CD4-positive, alpha-beta T cell treated with Interleukin-12 subunit alpha and Interleukin-12 subunit beta, for 1 hour (primary cell): Measurements from ENCODE around the gene UGT3A2.
"Not testable (repeated sequence)": the region's sequence is repeated elsewhere in the genome, so short reads cannot be mapped to it uniquely, and the experiment has no call there.

Source experiments
- DNase-seq: peaks from one replicate; pipeline ENCODE4 v3.0.0-alpha.2; 2020

UGT3A2 gene

GRCh38 chr5:36052538-36052937, 14.1 kb downstream of the UGT3A2 start:
- DNase-seq, result no peak

GRCh38 chr5:36049949-36050348, 16.7 kb downstream of the UGT3A2 start:
- no peak for DNase-seq

- DNase-seq, result no peak
These were observed 19.1 kb downstream of the UGT3A2 start for GRCh38 chr5:36047384-36048160.

GRCh38 chr5:36045895-36046294, 20.8 kb downstream of the UGT3A2 start:
- no peak for DNase-seq

GRCh38 chr5:36041537-36041845, 25.2 kb downstream of the UGT3A2 start:
- DNase-seq, result no peak

GRCh38 chr5:36040651-36041536, 25.8 kb downstream of the UGT3A2 start:
- DNase-seq, result no peak

GRCh38 chr5:36035696-36036095, 31.0 kb downstream of the UGT3A2 start:
- no peak for DNase-seq

- DNase-seq, result not testable (repeated sequence)
These were observed 32.0 kb downstream of the UGT3A2 start for GRCh38 chr5:36034536-36035134.

GRCh38 chr5:36033486-36033885, 33.2 kb downstream of the UGT3A2 start:
- no peak for DNase-seq

- DNase-seq, result no peak
These were observed 33.6 kb downstream of the UGT3A2 start for GRCh38 chr5:36033047-36033446.

GRCh38 chr5:36031223-36031622, 35.5 kb downstream of the UGT3A2 start:
- no peak for DNase-seq

- DNase-seq, result no peak
These were observed 36.8 kb downstream of the UGT3A2 start for GRCh38 chr5:36029914-36030313.

- DNase-seq, result no peak
These were observed 37.7 kb downstream of the UGT3A2 start for GRCh38 chr5:36028816-36029465.

GRCh38 chr5:36027711-36028110, 39.0 kb downstream of the UGT3A2 start:
- DNase-seq, result no peak

GRCh38 chr5:36026706-36027465, 39.8 kb downstream of the UGT3A2 start:
- DNase-seq, result no peak

GRCh38 chr5:36022246-36022645, 44.4 kb downstream of the UGT3A2 start:
- DNase-seq, result not testable (repeated sequence)

GRCh38 chr5:36019584-36019983, 47.1 kb downstream of the UGT3A2 start:
- not testable (repeated sequence) for DNase-seq

GRCh38 chr5:36017622-36018021, 49.1 kb downstream of the UGT3A2 start:
- DNase-seq, result no peak

GRCh38 chr5:36017004-36017403, 49.7 kb downstream of the UGT3A2 start:
- no peak for DNase-seq

- no peak for DNase-seq
These were observed 53.5 kb downstream of the UGT3A2 start for GRCh38 chr5:36013182-36013581.

GRCh38 chr5:36009698-36010097, 57.0 kb downstream of the UGT3A2 start:
- DNase-seq, result no peak

GRCh38 chr5:36007366-36007765, 59.3 kb downstream of the UGT3A2 start:
- no peak for DNase-seq
